TTC549 (cell line): ENCODE measurements around the gene CES5A.
"Not testable (repeated sequence)": the region's sequence is repeated elsewhere in the genome, so short reads cannot be mapped to it uniquely, and the experiment has no call there.

Experiments used
- FAIRE-seq: peaks from 2 replicates; lab custom pipeline; 2012; peaks lifted over from hg19 to GRCh38; lab: Jason Lieb, UNC

CES5A gene

DNA sequence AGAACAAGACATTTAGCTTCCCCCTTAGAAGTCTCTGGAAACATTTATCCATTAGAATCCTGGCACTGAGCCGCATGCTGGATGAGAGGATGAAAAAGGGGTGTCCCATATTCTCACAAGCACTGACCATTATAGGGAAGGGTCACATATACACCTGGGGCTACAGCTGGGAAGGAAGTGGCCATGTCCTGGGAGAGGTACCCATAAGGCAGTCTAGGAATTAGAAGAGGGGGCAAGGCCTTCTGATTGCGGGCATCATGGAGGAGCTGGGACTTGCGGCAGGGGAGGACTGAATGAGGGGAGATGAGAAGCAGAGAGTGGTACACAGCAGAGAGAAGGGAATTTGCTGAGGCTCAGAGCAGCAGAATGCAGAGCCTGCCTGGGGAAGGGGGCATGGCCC is 45.9 kb downstream of the CES5A start:
- not testable (repeated sequence) for FAIRE-seq

DNA sequence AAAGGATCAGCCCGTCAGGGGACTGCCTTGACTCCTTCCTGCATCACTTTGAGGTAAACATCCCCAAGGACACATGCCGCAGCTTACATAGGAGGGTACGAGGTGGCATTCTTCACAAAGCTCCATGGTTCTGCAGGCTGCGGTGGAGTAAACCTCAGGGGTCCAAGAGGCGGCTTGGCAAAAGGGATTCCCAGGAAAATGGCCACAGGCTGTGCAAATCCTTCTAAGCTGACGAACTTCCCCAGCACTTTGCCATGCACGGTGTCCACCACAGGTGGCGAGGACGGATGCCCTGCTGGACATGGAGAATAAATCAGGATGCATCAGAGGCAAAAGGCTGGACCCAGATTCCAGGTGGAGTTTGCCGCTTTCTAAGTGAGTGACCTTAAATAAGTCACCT is 46.5 kb downstream of the CES5A start:
- no peak for FAIRE-seq

DNA sequence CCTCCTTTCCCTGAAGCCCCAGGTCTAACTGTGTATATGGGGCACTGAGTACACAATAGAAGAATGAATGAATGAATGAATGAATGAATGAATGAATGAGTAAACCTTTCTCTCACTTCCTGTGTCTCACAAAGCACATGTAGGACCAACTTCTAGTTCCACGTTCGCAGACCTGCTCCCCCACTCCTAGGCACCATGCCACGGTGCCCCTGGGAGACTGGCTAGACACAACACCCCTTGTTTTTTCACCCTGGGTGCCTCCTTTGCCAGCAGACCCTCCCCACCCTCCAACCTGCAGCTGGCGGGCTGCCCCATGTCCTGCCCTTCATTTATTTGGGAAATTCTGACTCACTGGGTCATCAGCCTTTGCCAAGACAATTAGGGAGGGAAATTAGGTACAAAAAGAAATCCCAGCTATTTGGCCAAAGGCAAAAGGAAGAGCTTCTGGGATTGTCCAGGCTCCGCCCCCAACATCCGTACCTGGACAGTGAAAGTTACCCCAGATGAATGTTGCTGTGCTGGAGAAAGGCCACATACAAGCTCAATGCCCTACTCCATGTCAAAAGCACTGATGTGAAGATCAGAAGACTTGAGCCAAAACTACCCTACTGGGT is 50.0 kb downstream of the CES5A start:
- no peak for FAIRE-seq

DNA sequence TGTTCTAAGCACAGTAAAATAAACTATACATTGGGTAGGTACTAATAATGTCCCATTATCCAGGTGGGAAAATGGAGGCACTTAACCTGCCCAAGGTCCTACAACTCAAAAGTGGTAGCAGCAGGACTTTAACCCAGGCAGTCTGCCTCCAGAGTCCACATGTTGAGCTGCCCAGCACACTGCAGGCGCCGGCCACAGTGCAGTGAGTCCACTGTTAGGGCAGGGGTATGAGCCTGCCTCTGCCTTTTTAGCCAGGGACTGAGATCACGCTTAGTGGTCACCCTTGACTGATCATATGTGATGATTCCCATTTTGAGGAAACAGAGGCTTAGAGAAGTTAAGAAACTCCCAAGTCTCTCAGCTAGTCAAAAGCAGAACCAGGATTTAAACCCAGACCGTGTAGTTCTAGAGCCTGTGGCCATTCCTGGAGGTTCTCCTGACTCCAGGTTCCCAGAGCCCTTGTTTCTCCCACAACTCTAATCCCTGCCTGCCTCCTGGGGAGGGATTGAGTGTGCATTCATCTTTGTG is 50.6 kb downstream of the CES5A start:
- FAIRE-seq, result no peak

DNA sequence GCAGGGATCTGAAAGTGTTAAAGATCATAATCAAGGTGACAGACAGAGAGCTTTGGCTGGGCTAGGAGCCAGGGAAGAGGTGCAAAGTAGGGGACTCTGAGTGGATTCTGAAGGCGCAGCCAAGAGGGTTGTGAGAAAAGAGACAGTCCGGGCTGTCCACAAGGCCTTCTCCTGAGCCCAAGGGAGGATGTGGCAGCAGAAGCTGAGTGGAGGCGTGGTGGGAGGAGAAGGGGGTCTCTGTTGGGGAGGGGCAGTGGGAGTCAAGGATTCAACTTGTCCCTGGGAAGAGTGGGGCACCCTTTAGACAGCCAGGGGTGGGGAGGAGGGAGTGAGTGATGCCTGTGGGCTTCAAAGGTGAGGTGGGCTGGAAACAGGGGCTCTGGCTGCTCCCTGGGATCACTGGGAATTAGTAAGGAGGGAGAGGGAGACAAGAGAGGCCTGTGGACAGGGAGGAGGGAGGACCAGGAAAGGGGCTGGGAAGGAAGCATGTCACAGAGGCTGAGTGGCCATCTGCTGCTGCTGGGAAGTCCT is 52.8 kb downstream of the CES5A start:
- FAIRE-seq, result no peak

DNA sequence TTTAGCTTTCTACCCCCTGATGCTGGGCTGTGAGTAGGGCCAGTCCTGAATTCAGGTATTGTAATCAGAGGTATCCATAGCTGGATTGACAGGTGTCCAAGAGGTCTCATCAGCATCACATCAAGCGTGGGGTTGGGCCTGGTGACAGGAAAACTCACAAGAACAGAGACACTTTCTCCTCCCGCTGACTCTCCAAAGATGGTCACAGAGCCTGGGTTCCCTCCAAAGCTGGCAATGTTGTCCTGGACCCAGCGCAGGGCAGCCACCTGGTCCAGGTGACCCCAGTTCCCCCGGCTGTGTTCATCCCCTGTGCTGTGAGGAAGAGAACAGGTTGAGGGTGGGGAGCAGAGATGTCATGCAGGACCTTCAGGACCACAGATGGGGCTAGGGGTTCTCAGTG is 54.0 kb downstream of the CES5A start:
- FAIRE-seq, result no peak

DNA sequence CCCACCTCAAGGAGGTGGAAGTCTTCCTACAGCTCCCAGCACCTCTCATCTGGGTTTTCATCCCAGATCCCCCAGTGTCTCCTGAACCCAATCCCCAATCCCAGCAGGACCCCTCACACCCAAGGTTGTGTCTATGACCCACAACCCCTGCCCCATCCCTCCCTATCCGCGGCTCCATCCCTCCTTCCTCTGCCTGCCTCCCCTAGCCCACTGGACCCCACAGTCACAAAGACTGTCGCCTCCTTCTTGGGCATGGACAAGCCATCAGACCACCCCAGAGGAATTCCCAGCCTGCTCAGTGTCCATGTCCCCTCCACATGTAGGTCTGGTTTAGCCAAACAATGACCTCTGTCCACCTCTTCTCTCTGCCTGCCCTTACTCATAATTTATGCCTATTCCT is 54.6 kb downstream of the CES5A start:
- no peak for FAIRE-seq

DNA sequence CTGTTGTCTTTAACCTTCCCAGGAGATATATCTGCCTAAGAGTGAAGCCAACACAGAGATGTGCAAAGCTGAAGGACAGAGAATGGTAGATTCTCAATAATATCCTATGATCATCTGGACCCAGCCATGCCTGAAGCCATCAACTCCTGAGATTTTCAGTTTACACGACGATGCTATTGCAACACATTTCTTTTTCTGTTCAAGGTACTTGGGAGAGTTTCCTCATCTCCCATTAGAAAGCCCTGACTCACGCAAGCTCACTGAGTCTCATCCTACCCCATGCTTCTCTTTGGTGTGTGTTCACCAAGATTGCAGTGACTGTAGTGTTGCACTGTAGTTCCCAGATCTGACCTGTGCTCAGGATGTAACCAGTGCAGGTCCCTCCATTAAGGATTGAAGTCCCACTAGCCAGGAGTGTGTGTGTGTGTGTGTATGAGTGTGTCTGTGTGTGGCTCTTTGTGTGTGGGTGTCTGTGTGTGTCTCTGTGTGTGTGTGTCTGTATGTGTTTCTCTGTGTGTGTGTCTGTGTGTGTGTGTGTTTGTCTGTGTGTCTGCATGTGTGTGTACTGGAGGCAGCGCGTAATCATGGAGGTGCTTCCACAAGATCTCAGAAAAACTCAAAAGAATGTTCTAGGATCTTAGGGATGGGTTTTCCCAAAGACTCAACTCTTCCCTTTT is 57.8 kb downstream of the CES5A start:
- no peak for FAIRE-seq

DNA sequence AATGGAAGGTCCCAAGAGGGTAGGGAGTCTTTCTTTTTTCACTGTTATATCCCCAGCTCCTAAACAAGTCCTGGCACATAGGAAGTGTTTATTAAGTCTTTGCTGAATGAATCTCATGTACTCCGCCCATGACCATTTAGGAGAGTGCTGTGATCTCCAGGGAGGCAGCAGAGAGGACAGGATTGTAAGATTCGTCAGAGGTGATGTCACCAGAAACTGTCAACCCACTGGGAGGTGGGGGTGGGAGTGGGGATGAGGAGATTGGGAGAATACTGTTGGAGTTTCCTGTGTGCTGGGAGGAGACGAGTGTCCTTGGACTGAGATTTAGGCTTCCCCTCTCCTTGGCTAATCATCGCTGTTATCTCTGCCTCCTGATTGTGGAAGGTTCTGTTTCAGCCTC is 59.0 kb downstream of the CES5A start:
- FAIRE-seq, result not testable (repeated sequence)

DNA sequence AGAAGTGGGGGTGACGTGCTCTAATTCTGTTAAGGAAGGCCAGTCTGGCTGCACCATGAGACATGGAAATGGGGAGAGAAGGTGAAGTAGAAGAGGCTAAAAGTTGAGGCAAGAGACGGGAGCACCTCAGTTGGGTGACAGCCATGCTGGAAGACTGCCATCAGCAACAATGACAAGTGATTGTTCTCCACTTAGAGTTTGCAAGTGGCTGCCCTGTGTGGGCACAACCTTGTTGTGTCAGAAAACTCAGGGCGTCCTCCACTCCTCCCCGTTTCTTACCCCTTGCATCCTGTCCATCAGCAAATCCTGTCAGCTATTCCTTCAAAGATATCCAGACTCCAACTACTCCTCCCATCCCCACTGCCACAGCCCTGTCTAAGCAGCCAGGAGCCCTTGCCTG is 59.9 kb downstream of the CES5A start:
- no peak for FAIRE-seq

DNA sequence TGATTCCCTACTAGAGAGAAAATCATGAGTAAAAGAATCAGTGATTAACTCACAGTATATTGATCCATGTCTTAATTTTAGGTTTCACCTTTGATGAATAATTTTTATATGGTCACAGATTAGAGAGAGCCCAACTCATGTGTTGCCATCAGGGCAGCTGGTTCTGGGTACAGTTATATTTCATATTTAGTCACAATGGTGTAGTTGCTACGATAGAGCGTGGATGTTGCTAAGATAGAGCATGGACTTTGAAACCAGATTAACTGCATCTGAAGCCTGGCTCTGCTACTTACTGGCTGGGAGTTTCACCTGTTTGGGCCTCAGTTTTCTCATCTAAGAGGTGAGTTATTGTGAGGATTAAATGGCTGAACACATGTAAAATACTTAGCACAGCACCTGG is 61.0 kb downstream of the CES5A start:
- FAIRE-seq, result not testable (repeated sequence)

DNA sequence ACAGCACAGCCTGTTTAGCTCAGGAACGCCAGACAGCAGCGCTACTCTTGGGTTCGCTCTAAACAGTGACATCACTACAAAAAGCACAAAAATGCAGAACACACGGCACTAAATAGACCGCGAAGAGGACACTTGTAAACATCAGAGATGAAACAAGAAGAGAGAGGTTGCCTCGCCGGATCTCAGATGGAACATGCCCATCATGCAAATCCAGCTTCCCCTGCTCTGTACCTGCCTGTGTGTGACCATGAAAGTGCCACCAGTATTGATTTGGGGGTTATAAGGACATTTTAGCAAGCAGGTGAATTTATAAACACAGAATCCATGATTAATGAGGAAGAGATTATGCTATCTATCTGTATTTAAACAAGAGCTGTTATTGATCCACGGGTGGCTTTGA is 61.4 kb downstream of the CES5A start:
- FAIRE-seq, result not testable (repeated sequence)

DNA sequence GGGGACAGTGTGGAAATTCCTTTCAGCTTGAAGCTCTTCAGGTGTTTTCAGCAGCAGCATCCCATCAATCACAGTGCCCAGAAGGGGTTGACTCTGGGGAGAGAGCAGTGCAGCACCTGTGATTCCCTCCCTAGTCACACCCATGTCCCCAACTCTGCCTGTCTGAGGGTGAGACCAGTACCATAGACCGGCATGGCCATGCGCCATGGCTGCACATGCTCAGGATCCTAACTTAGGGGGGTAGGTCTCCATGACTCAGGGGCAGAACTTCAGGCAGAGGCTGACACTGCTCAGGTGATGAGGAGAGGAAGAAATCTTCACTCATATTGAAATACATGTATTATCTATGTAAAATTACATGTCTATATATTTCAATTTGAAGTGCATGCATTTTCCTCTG is 62.2 kb downstream of the CES5A start:
- FAIRE-seq, result no peak

DNA sequence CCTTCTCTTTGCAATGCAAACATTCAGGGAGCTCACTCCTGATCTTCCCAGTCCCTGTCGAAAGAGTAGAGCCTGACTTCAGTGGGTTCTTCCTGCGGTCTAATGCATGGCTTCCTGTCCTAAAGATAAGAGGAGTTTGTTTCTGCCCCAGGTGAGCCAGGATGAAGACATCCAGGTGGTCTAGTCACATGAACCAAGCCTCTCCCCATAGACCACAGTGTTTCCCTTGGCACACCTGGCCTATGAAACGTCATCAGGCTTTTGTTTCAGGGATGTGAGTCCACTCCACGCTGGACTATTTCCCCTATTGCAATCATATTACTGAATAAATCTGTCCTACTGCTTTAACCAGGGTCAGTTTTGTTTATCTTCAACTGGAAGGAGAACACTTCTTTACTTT is 63.4 kb downstream of the CES5A start:
- FAIRE-seq, result no peak

DNA sequence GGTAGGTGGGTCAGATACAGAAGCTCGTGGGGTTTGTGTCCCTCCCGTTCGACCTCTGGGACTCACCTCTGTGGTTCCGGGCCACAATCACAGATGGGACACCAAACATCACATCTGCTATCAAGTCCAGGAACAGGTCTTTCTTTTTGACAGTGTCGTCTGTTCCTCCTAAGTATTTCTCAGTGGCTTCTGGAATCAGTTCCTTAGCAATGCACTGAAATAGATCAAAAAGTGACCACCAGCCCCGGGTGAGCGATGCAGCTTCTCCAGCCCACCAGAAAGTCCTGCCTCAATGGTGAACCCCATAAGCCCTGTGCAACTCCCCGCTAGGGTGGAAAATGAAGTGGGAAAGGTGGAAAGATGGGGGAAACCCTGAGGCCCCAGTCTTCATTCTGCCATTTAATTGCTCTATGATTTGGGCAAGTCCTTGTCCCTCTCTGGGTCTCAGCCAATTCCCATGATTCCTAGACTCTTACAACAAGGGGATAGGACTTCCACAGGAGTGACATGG is 64.7 kb downstream of the CES5A start:
- FAIRE-seq, result no peak

DNA sequence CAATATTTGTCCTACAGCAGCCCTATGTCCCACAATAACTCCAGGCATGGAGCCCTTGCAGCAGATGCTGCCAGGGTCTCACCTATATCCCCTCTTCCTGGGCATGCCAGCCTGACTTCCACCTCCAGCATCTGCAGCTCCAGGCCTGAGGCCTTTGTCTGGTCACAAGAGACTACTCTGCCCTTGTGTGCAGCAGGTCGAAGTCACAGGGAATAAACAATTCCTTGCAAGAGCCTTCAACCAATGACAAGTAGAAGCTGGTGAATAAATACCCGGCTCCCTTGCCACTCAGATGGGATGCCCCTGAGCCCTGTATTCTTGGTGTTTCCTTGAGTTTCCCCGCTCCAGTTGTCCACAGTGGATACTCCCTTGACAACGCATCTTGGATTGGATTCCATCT is 65.3 kb downstream of the CES5A start:
- no peak for FAIRE-seq

DNA sequence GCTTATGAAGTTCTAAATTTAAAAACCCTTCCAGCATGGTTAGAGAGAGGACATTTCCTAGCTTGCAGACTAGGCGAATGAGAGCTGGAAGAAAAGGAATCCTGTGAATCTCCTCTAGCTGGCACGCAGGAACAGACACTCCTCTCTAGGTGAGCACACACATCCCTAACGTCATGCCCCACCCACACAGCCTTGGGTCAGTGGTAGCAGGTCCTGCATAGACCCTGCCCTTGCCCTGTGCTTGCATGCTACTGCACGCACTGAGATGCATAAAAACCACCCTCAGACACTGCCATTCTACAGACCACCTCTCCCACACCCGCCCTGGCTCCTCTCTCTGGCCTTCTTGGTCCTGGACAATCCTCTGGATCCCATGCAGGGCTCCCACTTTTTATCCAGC is 65.8 kb downstream of the CES5A start:
- no peak for FAIRE-seq

DNA sequence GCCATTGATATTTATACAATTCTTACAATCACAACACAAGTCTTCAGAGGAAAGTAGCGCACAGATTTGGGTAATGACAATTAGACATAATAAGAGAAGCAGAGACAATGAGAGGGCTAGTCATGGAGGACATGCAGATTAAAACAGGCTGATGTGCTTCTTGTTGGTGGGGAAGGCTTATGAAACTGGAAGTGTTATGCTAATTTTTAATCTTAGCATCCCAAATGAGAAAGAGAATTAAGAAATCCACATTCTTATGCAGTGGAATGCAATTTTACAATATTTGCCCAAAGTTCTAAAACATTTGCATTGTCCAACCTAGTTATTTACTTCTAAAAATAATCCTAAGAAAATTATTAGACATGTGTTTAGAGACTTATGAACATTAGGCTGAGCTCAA is 66.9 kb downstream of the CES5A start:
- FAIRE-seq, result not testable (repeated sequence)

DNA sequence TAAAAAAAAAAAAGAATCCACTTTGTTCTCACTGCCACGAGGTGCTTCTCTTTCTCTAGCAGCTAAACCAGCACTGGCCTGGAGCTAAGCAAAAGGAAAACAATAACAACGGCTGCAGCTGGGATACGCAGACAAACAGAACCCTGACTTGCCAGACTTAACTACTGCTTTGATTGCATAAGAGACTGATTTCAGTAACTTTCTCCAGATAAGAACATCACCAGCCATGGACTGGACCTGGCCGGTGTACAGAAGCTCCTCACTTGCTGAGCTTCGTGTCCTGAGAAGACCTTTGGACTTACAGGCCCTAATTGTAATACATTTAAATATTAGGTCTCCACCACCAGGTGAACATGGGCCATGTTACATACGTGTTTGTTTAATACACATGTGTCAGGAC is 70.1 kb downstream of the CES5A start:
- FAIRE-seq, result not testable (repeated sequence)

DNA sequence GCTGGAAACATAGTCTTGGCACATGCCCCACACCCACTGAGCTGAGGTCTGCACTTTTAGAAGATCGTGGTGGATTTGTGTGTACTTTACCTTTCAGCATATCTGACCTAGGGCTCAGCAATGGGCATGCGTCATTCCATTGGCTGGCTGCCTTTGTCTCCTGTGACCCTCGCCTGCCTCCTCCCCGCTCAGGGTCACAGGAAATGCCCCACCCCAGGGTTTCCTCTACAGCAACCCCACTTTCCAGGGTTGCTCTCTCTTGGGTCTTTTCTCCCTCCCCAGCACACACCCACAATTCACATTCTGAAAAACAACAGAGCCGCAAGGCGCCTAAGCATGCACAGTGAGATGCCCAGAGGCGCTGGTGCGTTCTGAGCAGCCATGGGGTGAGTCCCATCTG is 71.5 kb downstream of the CES5A start:
- FAIRE-seq, result not testable (repeated sequence)
